Measurements from ENCODE around the gene GFPT1. TPM values are rescaled to one million over a fixed set of nuclear protein-coding genes. Genes with fewer than 3 reads are reported as not detected.
"Not testable (repeated sequence)": the region's sequence is repeated elsewhere in the genome, so short reads cannot be mapped to it uniquely, and the experiment has no call there.

The GFPT1 gene
- polyA plus RNA-seq, 3 donors, result 36.0 to 41.9 (median 40.1) TPM

DNA sequence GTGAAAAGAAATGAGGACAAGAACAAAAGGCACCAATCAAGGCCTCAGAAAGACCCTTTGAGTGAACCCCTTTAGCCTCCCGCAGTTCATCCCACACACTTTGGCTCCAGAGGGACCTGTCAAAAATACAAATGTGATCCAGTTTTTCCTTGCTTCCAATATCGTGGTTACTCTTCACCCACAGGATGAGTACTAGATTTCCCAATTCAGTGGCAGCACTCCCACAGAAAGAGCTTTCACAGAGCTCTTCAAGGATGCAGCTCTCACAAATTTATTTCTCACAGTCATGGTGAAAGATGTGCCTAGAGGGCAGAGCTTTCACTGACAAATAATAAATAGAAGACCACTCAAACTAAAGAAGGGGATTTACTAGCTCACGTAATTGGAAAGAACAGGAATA, 3.0 kb upstream of the GFPT1 start:
- no peak for DNase-seq (ENCODE audit: extremely low read depth in 1 of 11, low read depth in 9 of 11, low spot score in 4 of 11)

DNA sequence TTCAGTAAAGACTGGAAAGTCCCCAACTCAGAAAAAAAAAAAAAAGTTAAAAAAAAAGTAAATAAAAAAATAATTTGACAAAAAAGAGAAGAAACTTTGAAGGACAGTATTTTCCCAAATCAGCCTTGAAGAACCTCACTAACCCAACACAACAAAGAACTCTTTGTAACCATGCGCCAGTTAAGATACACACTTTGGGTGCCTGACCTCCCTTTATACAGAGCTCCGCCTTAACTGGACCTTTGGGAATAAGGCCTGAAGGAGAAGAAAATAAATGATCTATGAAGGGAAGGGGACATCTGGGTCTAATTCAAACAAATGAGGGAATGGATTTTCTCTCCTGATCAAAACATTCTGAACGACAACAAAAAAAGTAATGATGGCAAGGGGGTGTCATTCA, 2.2 kb upstream of the GFPT1 start:
- DNase-seq (ENCODE audit: extremely low read depth in 1 of 11, low read depth in 9 of 11, low spot score in 4 of 11), result no peak

DNA sequence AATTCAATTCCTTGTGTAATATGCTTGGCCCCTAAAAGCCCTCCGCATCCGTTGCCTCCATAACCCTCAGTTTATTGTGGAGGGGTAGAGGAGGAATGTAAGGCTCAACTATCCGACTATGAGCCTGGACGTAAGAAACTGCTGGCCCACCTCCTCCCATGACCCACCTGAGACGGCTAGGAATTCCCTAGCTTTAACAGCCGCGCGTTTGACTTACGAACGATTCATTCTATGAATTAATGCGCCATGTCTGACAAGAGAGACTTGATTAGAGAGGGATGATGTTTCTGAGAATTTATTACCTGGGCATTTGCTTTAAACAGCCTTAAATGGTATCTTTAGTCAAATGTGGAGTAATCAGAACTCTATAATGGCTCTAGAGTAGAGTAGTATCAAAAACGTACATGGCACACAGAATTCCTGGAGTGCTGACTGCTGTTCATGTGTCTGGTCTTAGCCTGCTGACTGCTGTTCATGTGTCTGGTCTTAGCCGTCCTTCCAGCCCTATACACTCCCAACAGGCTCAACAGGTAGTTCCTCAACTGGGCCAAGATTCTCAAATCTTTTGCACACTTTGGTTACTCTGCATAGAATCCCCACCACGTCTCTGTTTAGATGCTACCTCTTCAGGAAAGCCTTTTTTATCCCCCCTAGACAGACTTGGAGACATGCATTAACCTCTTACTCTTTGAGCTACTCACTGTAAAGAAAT, 899 bp upstream of the GFPT1 start:
- peak in 4 of 11 donors; percentile 14 to 22 (median 17) for DNase-seq (ENCODE audit: extremely low read depth in 1 of 11, low read depth in 9 of 11, low spot score in 4 of 11)

DNA sequence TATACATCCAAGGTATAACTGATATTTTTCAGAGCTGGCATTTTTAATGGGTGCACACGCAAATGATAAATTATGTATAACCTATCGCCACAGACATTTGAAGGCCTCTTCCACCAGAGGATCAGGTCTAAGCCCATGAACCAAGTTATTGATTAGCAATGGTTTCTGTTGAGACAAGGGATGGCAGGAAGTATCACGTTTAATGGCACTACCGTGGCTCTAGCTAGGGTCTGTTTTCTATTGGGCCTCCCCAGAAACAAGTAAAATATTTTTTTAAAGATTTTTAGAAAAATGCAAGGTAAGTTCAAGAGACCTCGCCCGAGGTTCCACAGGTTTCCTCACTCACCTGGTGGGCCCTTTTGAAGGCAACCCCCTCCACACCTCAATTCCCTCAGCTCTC, 667 bp downstream of the GFPT1 start:
- DNase-seq (ENCODE audit: extremely low read depth in 1 of 11, low read depth in 9 of 11, low spot score in 4 of 11), result no peak

DNA sequence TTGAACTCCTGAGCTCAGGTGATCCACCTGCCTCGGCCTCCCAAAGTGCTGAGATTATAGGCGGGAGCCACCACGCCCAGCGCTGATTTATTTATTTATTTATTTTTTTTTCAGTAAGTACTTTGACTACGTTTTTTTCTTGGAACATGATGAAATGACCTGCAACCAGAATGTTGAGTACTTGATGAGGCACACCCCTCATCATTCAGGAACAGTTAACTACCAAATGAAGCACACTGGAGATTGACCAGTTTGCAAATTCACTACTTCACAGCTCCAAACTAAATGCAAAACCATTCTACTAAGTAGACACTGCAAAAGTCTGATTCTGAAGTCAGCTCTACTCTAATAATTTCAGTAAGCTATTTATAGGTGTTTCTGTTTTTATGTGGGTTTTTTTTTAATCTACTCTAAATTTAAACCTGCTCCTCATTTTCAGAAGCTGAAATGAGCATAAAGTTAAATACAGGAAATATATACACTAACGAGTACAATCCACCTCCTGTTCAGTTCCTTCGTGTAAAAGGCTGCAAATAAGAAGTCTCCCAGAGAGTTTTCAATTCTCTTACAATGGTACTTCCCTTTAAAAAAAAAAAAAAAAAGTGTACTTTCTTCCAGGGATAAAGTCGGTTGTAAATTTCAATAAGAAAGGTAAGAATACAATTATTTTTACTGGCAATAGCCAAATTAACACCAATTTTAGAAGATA, 1.4 kb downstream of the GFPT1 start:
- no peak for DNase-seq (ENCODE audit: extremely low read depth in 1 of 11, low read depth in 9 of 11, low spot score in 4 of 11)

DNA sequence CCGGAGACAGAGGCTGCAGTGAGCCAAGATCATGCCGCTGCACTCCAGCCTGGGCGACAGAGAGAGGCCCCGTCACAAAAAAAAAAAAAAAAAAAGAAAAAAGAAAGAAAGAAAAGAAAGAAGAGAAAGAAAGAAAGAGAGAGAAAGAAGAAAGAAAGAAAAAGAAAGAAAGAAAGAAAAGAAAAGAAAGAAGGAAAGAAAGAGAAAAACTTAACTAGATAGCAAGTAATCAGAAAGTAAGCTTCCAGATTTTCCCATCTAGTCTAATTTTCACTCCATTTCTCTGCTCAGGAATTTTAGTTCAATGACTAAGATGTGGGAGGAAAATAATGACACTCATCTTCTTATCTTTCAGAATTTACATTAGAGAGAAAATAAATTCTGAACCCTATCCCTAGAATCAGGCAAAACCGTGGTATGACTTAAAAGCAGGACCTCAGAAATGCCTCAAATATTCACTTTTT, 2.4 kb downstream of the GFPT1 start:
- DNase-seq (ENCODE audit: extremely low read depth in 1 of 11, low read depth in 9 of 11, low spot score in 4 of 11), result no peak

DNA sequence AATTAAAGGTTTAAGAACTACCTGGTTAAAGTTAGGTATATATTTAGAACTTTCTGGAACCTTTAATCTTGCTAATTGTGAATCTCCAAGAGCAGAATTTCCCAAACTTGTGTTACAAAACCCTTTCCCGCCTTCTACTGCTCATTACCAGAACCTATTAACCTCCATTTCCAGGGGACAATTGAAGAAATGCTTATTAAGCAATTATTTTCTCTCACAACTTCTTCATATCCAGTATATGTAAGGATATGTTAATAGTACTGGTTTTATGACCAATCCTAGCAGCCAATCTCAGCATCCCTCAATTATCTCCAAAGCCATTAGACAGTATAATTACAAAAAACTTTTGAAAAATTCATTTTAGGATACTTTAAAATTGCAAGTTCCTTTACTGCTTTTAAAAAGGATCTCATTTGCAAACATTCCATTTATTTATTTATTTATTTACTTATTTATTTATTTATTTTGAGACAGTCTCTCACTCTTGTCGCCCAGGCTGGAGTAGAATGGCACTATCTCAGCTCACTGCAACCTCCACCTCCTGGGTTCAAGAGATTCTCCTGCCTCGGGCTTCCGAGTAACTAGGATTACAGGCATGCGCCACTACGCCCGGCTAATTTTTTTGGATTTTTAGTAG, 3.7 kb downstream of the GFPT1 start:
- DNase-seq (ENCODE audit: extremely low read depth in 1 of 11, low read depth in 9 of 11, low spot score in 4 of 11), result no peak

DNA sequence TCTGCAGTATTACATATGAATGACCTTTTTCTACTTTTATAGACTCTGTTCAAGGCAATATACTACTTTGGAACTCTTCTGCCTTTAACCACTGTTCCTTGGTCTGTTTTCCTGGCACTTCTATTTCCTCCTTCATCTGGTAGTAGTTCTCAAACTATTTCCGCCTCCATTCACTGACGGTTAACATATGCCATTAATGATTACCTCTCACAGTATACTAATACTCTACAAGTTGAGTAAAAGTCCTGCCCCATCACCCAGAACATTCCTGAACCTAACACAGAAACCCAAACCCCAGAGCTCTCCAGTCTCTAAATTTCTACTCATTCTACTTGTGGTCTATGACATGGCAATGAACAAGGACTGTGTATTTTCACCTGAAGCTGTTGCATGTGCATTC, 4.5 kb downstream of the GFPT1 start:
- DNase-seq (ENCODE audit: extremely low read depth in 1 of 11, low read depth in 9 of 11, low spot score in 4 of 11), result peak in 3 of 11 donors; percentile 7 to 18 (median 15)

DNA sequence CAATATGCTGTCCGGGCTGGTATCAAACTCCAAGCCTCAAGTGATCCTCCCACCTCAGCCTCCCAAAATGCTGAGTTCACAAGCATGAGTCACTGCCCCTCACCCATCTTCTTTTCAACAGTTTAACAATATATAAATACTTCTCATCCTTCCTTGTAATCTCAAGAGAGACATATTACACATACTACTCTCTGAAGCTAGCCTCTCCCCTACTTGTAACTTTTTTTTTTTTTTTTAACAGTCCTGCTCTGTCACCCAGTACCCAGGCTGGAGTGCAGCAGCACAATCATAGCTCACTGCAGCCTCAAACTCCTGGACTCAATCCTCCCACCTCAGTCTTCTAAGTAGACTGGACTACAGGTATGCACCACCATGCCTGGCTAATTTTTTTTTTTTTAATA, 5.7 kb downstream of the GFPT1 start:
- DNase-seq (ENCODE audit: extremely low read depth in 1 of 11, low read depth in 9 of 11, low spot score in 4 of 11), result no peak

DNA sequence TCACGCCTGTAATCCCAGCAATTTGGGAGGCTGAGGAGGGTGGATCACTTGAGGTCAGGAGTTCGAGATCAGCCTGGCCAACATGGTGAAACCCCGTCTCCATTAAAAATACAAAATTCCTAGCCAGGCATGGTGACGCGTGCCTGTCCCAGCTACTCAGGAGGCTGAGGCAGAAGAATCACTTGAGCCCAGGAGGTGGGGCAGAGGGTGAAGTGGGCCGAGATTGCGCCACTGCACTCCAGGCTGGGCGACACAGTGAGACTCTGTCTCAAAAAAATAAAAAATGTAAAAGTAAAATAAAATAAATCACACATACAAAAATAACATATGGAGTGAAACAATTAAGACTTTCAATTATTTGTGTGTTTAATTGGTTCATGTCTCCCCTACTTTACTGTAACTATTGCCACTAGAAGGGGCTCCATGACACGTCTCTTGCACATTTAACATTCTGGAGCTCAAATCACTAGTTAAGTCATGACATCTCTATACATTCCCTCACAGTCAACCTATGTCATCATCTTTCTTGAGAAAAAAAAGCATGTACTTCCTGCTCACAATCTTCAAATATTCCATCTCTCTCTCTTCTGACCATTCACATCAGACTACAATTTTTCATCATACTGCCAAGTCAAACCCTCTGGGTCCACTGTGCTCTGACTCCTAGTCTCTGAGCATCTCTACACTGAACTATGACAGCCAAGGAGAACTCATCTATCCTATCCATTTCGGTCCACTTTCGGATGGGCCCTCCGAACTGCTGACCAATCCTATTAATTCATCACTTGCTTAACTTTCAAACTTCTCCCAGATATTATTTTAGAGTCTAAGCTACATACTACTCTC, 6.7 kb downstream of the GFPT1 start:
- no peak for DNase-seq (ENCODE audit: extremely low read depth in 1 of 11, low read depth in 9 of 11, low spot score in 4 of 11)

DNA sequence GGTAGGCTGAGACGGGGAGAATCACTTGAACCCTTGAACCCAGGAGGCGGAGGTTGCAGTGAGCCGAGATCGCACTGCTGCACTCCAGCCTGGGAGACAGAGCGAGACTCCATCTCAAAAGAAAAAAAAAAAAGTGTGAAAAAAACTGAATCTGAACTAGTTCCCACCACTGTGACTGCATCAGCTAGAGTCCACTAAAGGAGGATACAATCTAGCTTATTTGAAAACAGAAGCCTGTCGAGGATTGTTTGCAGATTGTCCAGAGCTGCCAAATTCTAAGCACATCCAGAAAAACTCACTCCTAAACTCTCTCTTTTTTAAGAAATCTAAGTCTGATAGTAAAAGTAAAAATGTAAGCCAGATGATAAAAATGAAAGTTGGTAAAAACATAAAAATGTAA, 10.6 kb downstream of the GFPT1 start:
- DNase-seq (ENCODE audit: extremely low read depth in 1 of 11, low read depth in 9 of 11, low spot score in 4 of 11), result no peak

DNA sequence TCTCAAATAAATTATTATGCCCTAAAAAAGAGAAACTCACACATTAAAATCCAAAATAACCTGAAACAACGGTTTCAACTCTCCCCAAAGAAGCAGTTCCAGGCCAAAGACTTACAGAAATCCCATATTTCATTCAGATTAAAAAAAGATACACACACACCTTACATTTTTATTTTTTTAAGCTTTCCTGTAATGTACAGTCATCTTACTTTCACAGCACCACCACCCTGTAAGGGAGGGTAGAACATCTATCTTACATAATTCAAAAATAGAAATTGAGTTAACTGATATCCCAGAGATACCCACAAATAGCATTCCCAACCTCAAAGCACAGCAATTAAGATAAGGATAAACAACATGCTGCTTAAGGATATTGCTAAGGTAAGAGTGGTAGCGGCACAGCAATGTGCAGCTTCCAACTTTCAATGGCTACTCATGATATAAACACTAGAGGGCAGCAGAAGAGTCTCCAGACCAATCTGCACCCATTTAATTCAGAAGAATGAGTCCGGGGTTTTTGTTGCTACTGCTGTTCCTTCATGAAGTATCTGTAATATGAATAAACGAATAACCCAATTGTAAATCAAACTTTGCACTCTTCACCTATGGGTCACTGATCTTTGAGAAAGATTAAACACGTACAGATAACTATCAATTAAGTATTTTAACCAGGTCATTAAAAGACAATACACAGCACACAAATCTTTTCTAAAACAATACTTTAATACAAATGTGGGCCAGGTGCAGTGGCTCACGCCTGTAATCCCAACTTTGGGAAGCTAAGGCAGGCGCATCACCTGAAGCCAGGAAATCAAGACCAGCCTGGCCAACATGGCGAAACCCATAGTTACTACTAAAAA, 11.3 kb downstream of the GFPT1 start:
- no peak for DNase-seq (ENCODE audit: extremely low read depth in 1 of 11, low read depth in 9 of 11, low spot score in 4 of 11)

DNA sequence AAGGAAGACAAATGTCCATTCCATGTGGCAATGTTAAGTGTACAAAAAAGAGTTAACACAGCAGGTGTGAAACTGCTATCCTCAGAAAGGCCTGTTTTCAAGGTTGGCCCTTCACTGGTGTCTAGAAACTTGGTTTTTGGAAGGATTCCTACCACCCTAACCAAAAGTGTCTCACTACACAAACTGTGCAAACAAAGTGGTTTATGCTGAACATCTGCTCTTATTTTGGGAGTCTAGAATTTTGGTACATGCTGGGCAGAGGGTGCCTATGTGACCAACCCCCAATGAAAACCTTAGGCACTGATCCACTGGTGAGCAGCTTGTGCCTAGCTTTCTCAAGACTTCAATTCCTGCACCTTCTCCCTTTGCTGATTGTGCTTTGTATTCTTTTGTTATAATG, 14.3 kb downstream of the GFPT1 start:
- no peak for DNase-seq (ENCODE audit: extremely low read depth in 1 of 11, low read depth in 9 of 11, low spot score in 4 of 11)

DNA sequence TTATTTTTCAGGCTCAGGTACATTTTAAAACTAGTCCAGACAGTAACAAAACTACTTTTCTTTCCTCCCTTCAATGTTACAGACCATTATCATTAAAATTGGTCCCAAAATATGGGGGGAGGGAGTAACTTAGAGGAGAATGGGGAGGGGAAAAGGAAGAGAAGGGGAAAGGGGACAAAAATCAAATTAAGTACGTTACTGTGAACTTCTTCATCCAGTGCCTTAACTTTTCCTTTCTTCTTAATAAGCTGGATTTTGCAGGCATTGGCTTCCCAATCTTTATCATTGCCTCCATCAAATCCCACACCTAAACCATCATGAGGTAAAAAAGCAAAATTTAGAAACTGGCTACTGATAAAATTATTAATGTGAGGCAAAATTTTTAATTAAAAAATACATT, 17.2 kb downstream of the GFPT1 start:
- no peak for DNase-seq (ENCODE audit: extremely low read depth in 1 of 11, low read depth in 9 of 11, low spot score in 4 of 11)

DNA sequence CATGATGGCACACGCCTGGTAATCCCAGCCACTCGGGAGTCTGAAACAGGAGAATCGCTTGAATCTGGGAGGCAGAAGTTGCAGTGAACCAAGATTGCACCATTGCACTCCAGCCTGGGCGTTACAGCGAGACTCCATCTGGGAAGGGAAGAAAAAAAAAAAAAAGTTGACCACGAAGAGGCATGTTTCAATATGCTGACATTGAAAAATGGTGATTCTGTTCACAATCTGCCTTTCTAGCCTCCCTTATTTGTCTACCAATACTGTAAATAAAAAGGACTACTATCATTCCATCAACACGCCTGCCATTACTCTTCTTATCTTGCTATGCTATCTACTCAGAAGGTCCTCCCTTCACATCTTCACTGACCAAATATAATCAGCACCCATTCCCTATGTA, 18.4 kb downstream of the GFPT1 start:
- DNase-seq (ENCODE audit: extremely low read depth in 1 of 11, low read depth in 9 of 11, low spot score in 4 of 11), result no peak

DNA sequence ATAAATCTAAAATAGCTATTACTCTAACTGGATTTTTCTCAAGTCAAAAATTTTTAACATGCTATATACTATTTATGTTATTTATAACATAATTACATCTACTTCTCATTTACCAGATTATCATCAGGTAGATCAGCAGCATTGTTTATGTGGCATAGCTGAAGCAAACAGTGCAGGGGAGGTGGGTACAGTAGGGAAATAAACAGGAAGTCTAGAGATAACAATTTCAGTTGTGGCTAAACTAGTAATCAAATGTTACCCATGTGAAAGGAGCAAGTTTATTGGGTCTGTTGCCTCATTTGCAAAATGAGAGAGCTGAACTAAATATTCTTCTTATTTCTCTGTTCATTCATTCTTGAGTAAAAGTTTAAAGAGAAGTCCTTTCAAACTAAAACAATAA, 27.7 kb downstream of the GFPT1 start:
- DNase-seq (ENCODE audit: extremely low read depth in 1 of 11, low read depth in 9 of 11, low spot score in 4 of 11), result no peak

DNA sequence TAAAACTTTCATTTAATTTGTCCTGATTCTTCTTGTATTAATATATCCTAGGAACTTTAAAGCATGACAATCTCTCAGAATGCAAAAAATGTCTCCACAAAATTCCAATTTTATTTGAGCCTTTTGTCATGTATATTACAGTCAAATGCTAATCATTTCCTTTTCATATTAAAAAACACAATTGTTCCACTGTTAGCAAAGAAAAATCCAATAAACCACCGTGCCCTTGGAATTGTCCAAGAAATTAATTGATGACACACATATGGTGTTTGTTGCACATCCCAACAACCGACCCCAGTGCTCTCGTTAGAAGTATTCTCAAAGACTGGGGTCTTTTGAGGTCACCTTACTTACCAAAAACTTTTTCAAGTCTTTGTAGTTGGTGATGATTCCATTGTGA, 28.1 kb downstream of the GFPT1 start:
- DNase-seq (ENCODE audit: extremely low read depth in 1 of 11, low read depth in 9 of 11, low spot score in 4 of 11), result no peak

DNA sequence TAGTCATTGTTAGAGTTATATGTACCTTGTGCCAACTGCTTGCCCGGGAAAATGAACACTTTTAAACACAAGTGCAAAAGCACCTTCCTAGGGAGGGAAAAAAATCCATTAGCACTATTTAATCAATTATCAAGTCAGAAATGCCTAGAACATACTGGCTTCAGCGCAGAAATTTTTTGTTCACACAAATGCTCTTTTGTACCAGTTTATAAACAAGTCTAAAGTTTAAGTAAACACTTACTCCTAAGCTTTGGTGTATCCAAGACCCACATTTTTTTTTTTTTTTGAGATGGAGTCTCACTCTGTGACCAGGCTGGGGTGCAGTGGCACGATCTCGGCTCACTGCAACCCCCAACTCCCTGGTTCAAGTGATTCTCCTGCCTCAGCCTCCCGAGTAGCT, 30.6 kb downstream of the GFPT1 start:
- no peak for DNase-seq (ENCODE audit: extremely low read depth in 1 of 11, low read depth in 9 of 11, low spot score in 4 of 11)

DNA sequence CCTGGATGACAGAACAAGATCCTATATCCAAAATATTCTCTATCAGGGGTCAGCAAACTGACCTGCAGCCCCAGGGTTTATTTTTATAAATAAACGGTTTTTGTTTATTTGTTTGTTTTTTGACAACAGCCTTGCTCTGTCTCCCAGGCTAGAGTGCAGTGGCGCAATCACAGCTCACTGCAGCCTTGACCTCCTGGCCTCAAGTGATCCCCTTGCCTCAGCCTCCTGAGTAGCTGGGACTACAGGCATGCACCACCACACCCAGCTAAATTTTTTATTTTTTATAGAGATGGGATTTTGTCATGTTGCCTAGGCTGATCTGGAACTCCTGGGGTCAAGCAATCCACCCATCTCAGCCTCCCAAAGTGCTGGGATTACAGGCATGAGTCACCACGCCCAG, 32.1 kb downstream of the GFPT1 start:
- not testable (repeated sequence) for DNase-seq (ENCODE audit: extremely low read depth in 1 of 11, low read depth in 9 of 11, low spot score in 4 of 11)
